WERI-Rb-1 (cell line): ENCODE measurements around the gene ZSWIM8.

Experiments used
- DNase-seq: peaks from one replicate; pipeline ENCODE4 v3.0.0-alpha.2; 2020
- H3K27ac ChIP-seq: fragments of 250-450 bp; sonication (Bioruptor Pico); 2 replicates; pipeline ENCODE4 v1.5.1; 2020; ENCODE audit warnings: mild to moderate bottlenecking, moderate library complexity
- H3K27me3 ChIP-seq: fragments of 250-450 bp; sonication (Bioruptor Pico); 2 replicates; pipeline ENCODE4 v1.5.1; 2021; ENCODE audit warnings: mild to moderate bottlenecking, low read depth, moderate library complexity; ENCODE audit not compliant: insufficient read depth, severe bottlenecking
- H3K36me3 ChIP-seq: fragments of 250-450 bp; sonication (Bioruptor Pico); 2 replicates; pipeline ENCODE4 v1.5.1; 2020; ENCODE audit warnings: mild to moderate bottlenecking, moderate library complexity
- H3K4me3 ChIP-seq: 2 replicates; pipeline ENCODE4 v1.5.1; 2011; ENCODE audit warnings: low read depth, mild to moderate bottlenecking, control low read depth, low read length
- H3K9me3 ChIP-seq: fragments of 250-450 bp; sonication (Bioruptor Pico); 2 replicates; pipeline ENCODE4 v1.5.1; 2021; ENCODE audit warnings: mild to moderate bottlenecking, moderate library complexity; ENCODE audit not compliant: severe bottlenecking
- TF ChIP-seq, protein P1 (sequence below): IDR thresholded peaks from 2 replicates; pipeline ENCODE4 v1.5.1; 2011; ENCODE audit warnings: low read depth, mild to moderate bottlenecking, control low read depth, inconsistent platforms, low read length

The ZSWIM8 gene

DNA sequence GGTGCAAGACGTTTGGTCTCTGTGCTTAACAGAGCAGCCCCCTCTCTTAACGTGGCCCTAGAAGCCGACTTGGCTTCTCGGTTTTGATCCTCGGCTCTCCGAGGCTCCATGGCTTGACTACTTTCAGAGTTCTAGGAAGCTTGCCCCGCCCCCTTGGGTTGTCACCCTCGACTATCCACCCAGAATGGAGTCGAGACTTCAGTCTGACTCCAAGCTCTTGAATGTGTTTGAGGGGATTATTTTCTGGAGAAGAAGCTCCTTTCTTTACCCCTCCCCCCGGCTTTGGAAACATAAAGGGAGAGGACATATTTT, 40.8 kb upstream of the ZSWIM8 start:
- peak; percentile 51 for DNase-seq

DNA sequence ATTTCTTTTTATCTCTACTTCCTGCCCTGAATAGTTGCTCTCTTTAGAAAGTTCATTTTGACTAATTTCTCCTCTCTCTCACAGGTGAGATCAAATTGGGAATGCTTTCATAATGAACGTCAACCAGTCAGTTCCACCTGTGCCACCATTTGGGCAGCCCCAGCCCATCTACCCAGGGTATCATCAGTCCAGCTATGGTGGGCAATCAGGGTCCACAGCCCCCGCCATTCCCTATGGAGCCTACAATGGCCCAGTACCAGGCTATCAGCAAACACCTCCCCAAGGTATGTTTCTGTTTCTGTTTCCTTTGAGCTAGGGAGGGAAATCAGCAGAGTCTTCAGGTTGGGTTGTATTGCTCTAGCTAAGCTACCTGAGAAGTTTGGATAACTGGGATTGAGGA, 38.7 kb upstream of the ZSWIM8 start:
- DNase-seq: no peak

More for the DNA sequence above, 40.8 kb upstream of the ZSWIM8 start:
- peak overlapping the region; percentile 90 for H3K27ac ChIP-seq
- no peaks in the 10 kb centered on the region for H3K9me3 ChIP-seq
- peaks cover 36% of the 10 kb centered on the region for H3K36me3 ChIP-seq
- peak overlapping the region; percentile 84 for H3K4me3 ChIP-seq
- no peaks in the 10 kb centered on the region for H3K27me3 ChIP-seq
- TF ChIP-seq, protein P1, sequence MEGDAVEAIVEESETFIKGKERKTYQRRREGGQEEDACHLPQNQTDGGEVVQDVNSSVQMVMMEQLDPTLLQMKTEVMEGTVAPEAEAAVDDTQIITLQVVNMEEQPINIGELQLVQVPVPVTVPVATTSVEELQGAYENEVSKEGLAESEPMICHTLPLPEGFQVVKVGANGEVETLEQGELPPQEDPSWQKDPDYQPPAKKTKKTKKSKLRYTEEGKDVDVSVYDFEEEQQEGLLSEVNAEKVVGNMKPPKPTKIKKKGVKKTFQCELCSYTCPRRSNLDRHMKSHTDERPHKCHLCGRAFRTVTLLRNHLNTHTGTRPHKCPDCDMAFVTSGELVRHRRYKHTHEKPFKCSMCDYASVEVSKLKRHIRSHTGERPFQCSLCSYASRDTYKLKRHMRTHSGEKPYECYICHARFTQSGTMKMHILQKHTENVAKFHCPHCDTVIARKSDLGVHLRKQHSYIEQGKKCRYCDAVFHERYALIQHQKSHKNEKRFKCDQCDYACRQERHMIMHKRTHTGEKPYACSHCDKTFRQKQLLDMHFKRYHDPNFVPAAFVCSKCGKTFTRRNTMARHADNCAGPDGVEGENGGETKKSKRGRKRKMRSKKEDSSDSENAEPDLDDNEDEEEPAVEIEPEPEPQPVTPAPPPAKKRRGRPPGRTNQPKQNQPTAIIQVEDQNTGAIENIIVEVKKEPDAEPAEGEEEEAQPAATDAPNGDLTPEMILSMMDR: no peak

DNA sequence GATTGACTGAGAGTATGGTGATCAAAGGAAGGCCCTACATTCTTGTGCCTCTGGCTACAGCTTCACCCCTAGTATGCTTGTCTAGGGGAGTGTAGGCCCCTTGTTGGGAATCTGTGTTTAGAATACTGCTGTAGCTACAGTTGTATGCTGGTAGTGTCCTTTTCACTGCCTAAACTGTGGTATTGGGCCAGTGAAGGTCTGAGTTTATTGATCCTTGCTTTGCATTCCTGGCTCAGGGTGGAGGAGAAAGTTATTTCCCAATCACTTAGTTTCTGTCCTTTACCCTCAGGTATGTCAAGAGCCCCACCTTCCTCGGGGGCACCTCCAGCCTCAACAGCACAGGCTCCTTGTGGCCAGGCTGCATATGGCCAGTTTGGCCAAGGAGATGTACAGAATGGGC, 34.6 kb upstream of the ZSWIM8 start:
- peaks cover 78% of the 10 kb centered on the region for H3K36me3 ChIP-seq
- H3K27ac ChIP-seq: no peak overlapping the region
- no peaks in the 10 kb centered on the region for H3K9me3 ChIP-seq
- DNase-seq: no peak
- no peak overlapping the region for H3K4me3 ChIP-seq
- TF ChIP-seq, protein P1: no peak
- H3K27me3 ChIP-seq: no peaks in the 10 kb centered on the region

More for the DNA sequence above, 38.7 kb upstream of the ZSWIM8 start:
- Histone ChIP-seq H3K4me3 (no peak overlapping the region), H3K27ac (no peak overlapping the region), H3K36me3 (peaks cover 55% of the 10 kb centered on the region), H3K27me3 (no peaks in the 10 kb centered on the region), H3K9me3 (no peaks in the 10 kb centered on the region)
- TF ChIP-seq, protein P1: no peak

DNA sequence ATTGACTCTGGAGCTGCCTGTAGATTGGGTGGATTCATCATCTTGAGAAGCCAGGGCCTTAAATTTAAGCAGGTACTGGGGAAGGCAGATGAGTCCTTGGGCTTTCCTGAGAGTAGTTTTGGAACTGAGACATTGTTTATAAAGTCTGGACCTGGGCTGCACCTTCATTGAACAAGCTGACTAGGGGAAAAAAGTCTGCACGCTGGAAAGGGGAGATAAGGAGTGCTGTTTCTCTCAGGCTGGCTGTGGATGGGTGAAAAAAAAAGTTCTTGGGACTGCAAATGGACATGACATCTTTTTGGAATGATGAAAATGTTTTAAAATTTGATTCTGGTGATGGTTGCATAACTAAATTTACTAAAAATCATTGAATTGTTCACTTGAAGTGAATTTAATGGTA, 29.2 kb upstream of the ZSWIM8 start:
- TF ChIP-seq, protein P1: no peak
- no peak for DNase-seq
- H3K9me3 ChIP-seq: no peaks in the 10 kb centered on the region
- no peaks in the 10 kb centered on the region for H3K27me3 ChIP-seq
- peaks cover 50% of the 10 kb centered on the region for H3K36me3 ChIP-seq
- no peak overlapping the region for H3K4me3 ChIP-seq
- no peak overlapping the region for H3K27ac ChIP-seq

DNA sequence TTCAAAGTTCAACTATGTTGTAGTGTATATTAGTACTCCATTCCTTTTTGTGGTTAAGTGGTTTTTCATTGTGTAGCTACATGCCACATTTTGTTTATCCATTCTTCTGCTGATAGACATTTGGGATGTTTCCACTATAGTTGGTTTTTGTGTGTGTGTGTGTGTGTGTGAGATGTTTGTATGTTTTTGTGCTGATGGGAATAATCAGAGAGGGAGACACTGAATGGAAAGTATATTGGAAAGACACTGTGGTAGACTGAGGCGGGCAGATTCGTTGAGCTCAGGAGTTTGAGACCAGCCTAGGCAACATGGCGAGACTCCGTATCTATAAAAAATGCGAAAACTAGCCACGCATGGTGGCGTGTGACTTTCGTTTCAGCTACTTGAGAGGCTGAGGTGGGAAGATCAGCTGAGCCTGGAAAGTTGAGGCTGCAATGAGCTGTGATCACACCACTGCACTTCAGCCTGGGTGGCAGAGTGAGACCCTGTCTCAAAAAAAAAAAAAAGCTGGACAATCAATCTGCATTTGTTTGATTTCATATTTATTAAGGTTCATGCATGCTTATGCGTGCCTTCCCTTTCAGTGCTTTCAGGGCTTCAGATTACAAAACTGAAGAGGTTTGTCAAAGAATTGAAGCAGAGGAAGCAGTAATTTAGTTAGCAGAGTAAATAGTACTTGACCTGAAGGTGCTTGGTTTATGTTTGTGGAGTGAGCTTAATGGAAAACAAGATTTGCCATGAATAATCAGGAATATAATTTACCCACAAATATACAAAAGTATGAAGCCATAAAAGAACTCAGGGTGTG, 26.5 kb upstream of the ZSWIM8 start:
- Histone ChIP-seq H3K36me3 (peaks cover 50% of the 10 kb centered on the region), H3K27me3 (no peaks in the 10 kb centered on the region), H3K4me3 (no peak overlapping the region), H3K27ac (no peak overlapping the region), H3K9me3 (no peaks in the 10 kb centered on the region)
- TF ChIP-seq, protein P1: no peak
- no peak for DNase-seq
